ENCODE results near the gene CDK18. TPM values are rescaled to one million over a fixed set of nuclear protein-coding genes. Genes with fewer than 3 reads are reported as not detected.

The CDK18 gene
- total RNA-seq, 2 donors from 2014 or later, result 11.1 to 16.2 TPM

- no peaks in the 10 kb centered on the region for H3K36me3 ChIP-seq
- TF ChIP-seq POLR2AphosphoS5 (IDR thresholded peaks at IDR 0.05) (no peak), POLR2A (IDR thresholded peaks at IDR 0.05) (no peak), CTCF (IDR thresholded peaks at IDR 0.05) (no peak)
- WGBS, result 29% methylated on average over 20 of the region's 22 CpGs
- peaks cover 3% of the 10 kb centered on the region for H3K4me1 ChIP-seq (replicated peaks)
- no peaks in the 10 kb centered on the region for H3K27me3 ChIP-seq (replicated peaks; ENCODE audit: insufficient read depth)
- no peaks in the 10 kb centered on the region for H3K9me3 ChIP-seq
- peak overlapping the region; percentile 20 to 25 for H3K4me3 ChIP-seq
- no peak for DNase-seq (ENCODE audit: low spot score)
- H3K27ac ChIP-seq, result no peak overlapping the region
- intact Hi-C loops (cut with DNase I), result no loop called here
Measured at GRCh38 chr1:205569411-205570172, 65.1 kb downstream of the CDK18 start.

DNA sequence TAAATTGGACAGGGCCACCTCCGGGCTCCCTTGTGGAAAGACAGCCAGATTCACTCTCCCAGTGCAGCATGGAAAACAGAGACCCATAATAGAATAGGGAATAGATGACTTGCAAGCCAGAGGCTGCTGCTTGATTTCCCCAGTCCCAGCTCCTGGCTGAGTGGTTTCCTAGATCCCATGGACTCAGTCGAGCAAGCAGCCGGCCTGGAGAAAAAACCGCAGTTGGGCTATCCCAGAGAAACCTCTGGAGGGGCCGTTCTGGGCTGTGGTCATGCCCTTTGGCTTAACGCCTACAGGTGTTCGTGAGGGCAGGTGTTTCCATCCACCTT lies 65.7 kb downstream of the CDK18 start:
- DNase-seq (ENCODE audit: low spot score), result no peak
- H3K27me3 ChIP-seq (replicated peaks; ENCODE audit: insufficient read depth), result no peaks in the 10 kb centered on the region
- H3K27ac ChIP-seq, result no peak overlapping the region
- 82% methylated on average over 7 of the region's 7 CpGs for whole genome bisulfite sequencing
- peaks cover 3% of the 10 kb centered on the region for H3K4me1 ChIP-seq (replicated peaks)
- intact Hi-C loops (cut with DNase I), result no loop called here
- H3K36me3 ChIP-seq, result no peaks in the 10 kb centered on the region
- H3K9me3 ChIP-seq, result no peaks in the 10 kb centered on the region
- H3K4me3 ChIP-seq, result no peak overlapping the region
- TF ChIP-seq POLR2AphosphoS5 (IDR thresholded peaks at IDR 0.05), result no peak
- no peak for TF ChIP-seq CTCF (IDR thresholded peaks at IDR 0.05)
- no peak for TF ChIP-seq POLR2A (IDR thresholded peaks at IDR 0.05)

- no peak for TF ChIP-seq CTCF (IDR thresholded peaks at IDR 0.05)
- TF ChIP-seq POLR2A (IDR thresholded peaks at IDR 0.05), result no peak
- no peak for TF ChIP-seq POLR2AphosphoS5 (IDR thresholded peaks at IDR 0.05)
- no peaks in the 10 kb centered on the region for H3K36me3 ChIP-seq
Measured at GRCh38 chr1:205570796-205571537, 66.5 kb downstream of the CDK18 start.

DNA sequence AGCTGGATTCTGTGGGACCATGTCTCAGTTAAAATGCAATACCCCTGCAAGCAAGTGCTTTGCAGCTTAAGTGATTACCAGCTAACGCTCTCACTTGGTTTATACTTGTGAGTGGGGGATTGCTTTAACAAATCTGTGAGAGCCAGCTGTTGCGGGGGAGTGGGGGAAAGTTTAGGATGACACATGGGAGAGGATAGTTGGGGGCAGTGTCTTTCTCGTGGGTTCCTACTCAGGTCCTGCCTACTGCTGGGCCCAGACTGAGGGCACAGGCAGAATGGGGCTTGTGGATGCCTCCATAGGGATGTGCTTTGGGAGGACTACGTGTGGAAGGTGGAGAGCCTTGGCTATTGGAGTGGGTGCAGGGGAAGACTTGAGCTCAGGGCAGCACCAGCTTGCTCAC lies 67.3 kb downstream of the CDK18 start:
- 85% methylated on average over 4 of the region's 4 CpGs for WGBS
- H3K36me3 ChIP-seq, result no peaks in the 10 kb centered on the region
- TF ChIP-seq POLR2A (IDR thresholded peaks at IDR 0.05), result no peak
- intact Hi-C loops (cut with DNase I), result no loop called here
- DNase-seq (ENCODE audit: low spot score), result no peak
- no peaks in the 10 kb centered on the region for H3K9me3 ChIP-seq
- no peak overlapping the region for H3K27ac ChIP-seq
- H3K4me3 ChIP-seq, result no peak overlapping the region
- no peaks in the 10 kb centered on the region for H3K4me1 ChIP-seq (replicated peaks)
- H3K27me3 ChIP-seq (replicated peaks; ENCODE audit: insufficient read depth), result no peaks in the 10 kb centered on the region

More at GRCh38 chr1:205570796-205571537, 66.5 kb downstream of the CDK18 start:
- H3K4me1 ChIP-seq (replicated peaks), result no peaks in the 10 kb centered on the region
- intact Hi-C loops (cut with DNase I), result no loop called here
- no peak overlapping the region for H3K27ac ChIP-seq
- WGBS, result 86% methylated on average over 2 of the region's 2 CpGs
- DNase-seq (ENCODE audit: low spot score), result no peak
- H3K27me3 ChIP-seq (replicated peaks; ENCODE audit: insufficient read depth), result no peaks in the 10 kb centered on the region
- H3K9me3 ChIP-seq, result no peaks in the 10 kb centered on the region
- no peak overlapping the region for H3K4me3 ChIP-seq

- Histone ChIP-seq H3K27ac (no peak overlapping the region), H3K4me1 (replicated peaks) (no peaks in the 10 kb centered on the region), H3K27me3 (replicated peaks; ENCODE audit: insufficient read depth) (no peaks in the 10 kb centered on the region), H3K4me3 (no peak overlapping the region), H3K9me3 (no peaks in the 10 kb centered on the region), H3K36me3 (no peaks in the 10 kb centered on the region)
- intact Hi-C loops (cut with DNase I), result no loop called here
- WGBS, result 79% methylated on average over 1 of the region's 1 CpG
- TF ChIP-seq POLR2A (IDR thresholded peaks at IDR 0.05) (no peak), POLR2AphosphoS5 (IDR thresholded peaks at IDR 0.05) (no peak), CTCF (IDR thresholded peaks at IDR 0.05) (no peak)
- DNase-seq (ENCODE audit: low spot score), result no peak
Measured at GRCh38 chr1:205572421-205572820, 68.0 kb downstream of the CDK18 start.
